Urothelium cell line (cell line): Measurements from ENCODE around the gene SAMD4B.
A peak's percentile ranks its signal among the peaks of the same experiment; 100 is the strongest.
"Not testable (repeated sequence)": the region's sequence is repeated elsewhere in the genome, so short reads cannot be mapped to it uniquely, and the experiment has no call there.

ENCODE experiments used
- DNase-seq: peaks from one replicate; pipeline ENCODE4 v3.0.0; 2011; ENCODE audit warnings: low spot score, mixed read lengths
- FAIRE-seq: peaks from 2 replicates; lab custom pipeline; 2011; peaks lifted over from hg19 to GRCh38; lab: Jason Lieb, UNC

SAMD4B gene

GRCh38 chr19:39332738-39333137, 9.5 kb upstream of the SAMD4B start:
- DNase-seq, FAIRE-seq: not testable (repeated sequence)

- FAIRE-seq, result no peak
These were observed 8.7 kb upstream of the SAMD4B start for GRCh38 chr19:39333507-39333906.

GRCh38 chr19:39334444-39334976, 7.7 kb upstream of the SAMD4B start:
- DNase-seq (no peak), FAIRE-seq (no peak)

More at GRCh38 chr19:39333507-39333906, 8.7 kb upstream of the SAMD4B start:
- no peak for DNase-seq

- DNase-seq (no peak), FAIRE-seq (no peak)
These were observed 7.1 kb upstream of the SAMD4B start for GRCh38 chr19:39335168-39335548.

GRCh38 chr19:39336483-39336882, 5.7 kb upstream of the SAMD4B start:
- FAIRE-seq, result no peak

GRCh38 chr19:39339674-39340073, 2.5 kb upstream of the SAMD4B start:
- no peak for DNase-seq
- FAIRE-seq, result peak; percentile 74

More at GRCh38 chr19:39336483-39336882, 5.7 kb upstream of the SAMD4B start:
- no peak for DNase-seq

GRCh38 chr19:39340156-39340555, 2.1 kb upstream of the SAMD4B start:
- not testable (repeated sequence) for FAIRE-seq, DNase-seq

- DNase-seq (no peak), FAIRE-seq (no peak)
These were observed 997 bp upstream of the SAMD4B start for GRCh38 chr19:39341129-39341718.

GRCh38 chr19:39342647-39343305, 555 bp downstream of the SAMD4B start:
- no peak for FAIRE-seq
- no peak for DNase-seq

GRCh38 chr19:39345956-39346355, 3.7 kb downstream of the SAMD4B start:
- DNase-seq (no peak), FAIRE-seq (no peak)

- FAIRE-seq, result no peak
- no peak for DNase-seq
These were observed 5.3 kb downstream of the SAMD4B start for GRCh38 chr19:39347332-39348164.

GRCh38 chr19:39349326-39349725, 7.1 kb downstream of the SAMD4B start:
- DNase-seq, result no peak
- FAIRE-seq, result no peak

GRCh38 chr19:39350156-39350555, 7.9 kb downstream of the SAMD4B start:
- DNase-seq, result no peak
- no peak for FAIRE-seq

- DNase-seq, result no peak
- no peak for FAIRE-seq
These were observed 9.4 kb downstream of the SAMD4B start for GRCh38 chr19:39351537-39352064.

GRCh38 chr19:39352381-39353255, 10.4 kb downstream of the SAMD4B start:
- DNase-seq, result no peak
- no peak for FAIRE-seq

- FAIRE-seq, result no peak
- no peak for DNase-seq
These were observed 13.0 kb downstream of the SAMD4B start for GRCh38 chr19:39355253-39355652.

- FAIRE-seq (no peak), DNase-seq (no peak)
These were observed 13.9 kb downstream of the SAMD4B start for GRCh38 chr19:39356073-39356472.

- DNase-seq (no peak), FAIRE-seq (no peak)
These were observed 14.4 kb downstream of the SAMD4B start for GRCh38 chr19:39356647-39357046.

GRCh38 chr19:39359026-39359425, 16.8 kb downstream of the SAMD4B start:
- no peak for FAIRE-seq

GRCh38 chr19:39360599-39360998, 18.4 kb downstream of the SAMD4B start:
- no peak for FAIRE-seq

More at GRCh38 chr19:39359026-39359425, 16.8 kb downstream of the SAMD4B start:
- no peak for DNase-seq

More at GRCh38 chr19:39360599-39360998, 18.4 kb downstream of the SAMD4B start:
- DNase-seq, result no peak
